Astrocyte (in vitro differentiated cells and primary cell): ENCODE results near the gene KRTAP9-7. TPM values are rescaled to one million over a fixed set of nuclear protein-coding genes. Genes with fewer than 3 reads are reported as not detected.

Experiments
- DNase-seq: peaks from one replicate; pipeline ENCODE4 v3.0.0-alpha.2; 2010; ENCODE audit warnings: low read depth
- FAIRE-seq: peaks from 2 replicates; lab custom pipeline; 2011; peaks lifted over from hg19 to GRCh38; lab: Jason Lieb, UNC
- H2AFZ ChIP-seq: 2 replicates; pipeline ENCODE4 v1.6.0; 2012; ENCODE audit warnings: low read depth, low read length, inconsistent platforms
- H3K27ac ChIP-seq: 2 replicates; pipeline ENCODE4 v1.5.1; 2011; ENCODE audit warnings: low read depth, low read length, inconsistent platforms
- H3K27me3 ChIP-seq: 2 replicates; pipeline ENCODE4 v1.6.0; 2011; ENCODE audit warnings: low read length, inconsistent platforms; ENCODE audit not compliant: insufficient read depth
- H3K36me3 ChIP-seq: 2 replicates; pipeline ENCODE4 v1.5.1; 2011; ENCODE audit warnings: low read length, inconsistent platforms; ENCODE audit not compliant: insufficient read depth
- H3K4me1 ChIP-seq: 2 replicates; pipeline ENCODE4 v1.5.1; 2011; ENCODE audit warnings: low read length, inconsistent platforms; ENCODE audit not compliant: insufficient read depth
- H3K4me2 ChIP-seq: 2 replicates; pipeline ENCODE4 v1.6.0; 2012; ENCODE audit warnings: low read length, inconsistent platforms
- H3K4me3 ChIP-seq: 2 replicates; pipeline ENCODE4 v1.5.1; 2011; ENCODE audit warnings: low read depth, mild to moderate bottlenecking, low read length, inconsistent platforms; ENCODE audit not compliant: insufficient read depth
- H3K79me2 ChIP-seq: 2 replicates; pipeline ENCODE4 v1.6.0; 2012; ENCODE audit warnings: mild to moderate bottlenecking, low read length, inconsistent platforms; ENCODE audit not compliant: insufficient read depth
- H3K9ac ChIP-seq: 2 replicates; pipeline ENCODE4 v1.6.0; 2012; ENCODE audit warnings: mild to moderate bottlenecking, low read length, inconsistent platforms
- H3K9me3 ChIP-seq: 2 replicates; pipeline ENCODE4 v1.5.1; 2012; ENCODE audit warnings: low read depth, mild to moderate bottlenecking, low read length, inconsistent platforms; ENCODE audit not compliant: insufficient read depth
- H4K20me1 ChIP-seq: 2 replicates; pipeline ENCODE4 v1.6.0; 2012; ENCODE audit warnings: low read length, inconsistent platforms; ENCODE audit not compliant: insufficient read depth
- H3K27ac Mint-ChIP-seq: one replicate; pipeline ENCODE4 v1.8.0; 2021; ENCODE audit warnings: mild to moderate bottlenecking, mixed read lengths; ENCODE audit not compliant: unreplicated experiment
- H3K27me3 Mint-ChIP-seq: one replicate; pipeline ENCODE4 v1.8.0; 2021; ENCODE audit warnings: low read depth, mixed read lengths; ENCODE audit not compliant: unreplicated experiment
- H3K36me3 Mint-ChIP-seq: one replicate; pipeline ENCODE4 v1.8.0; 2021; ENCODE audit warnings: low read depth, mixed read lengths; ENCODE audit not compliant: unreplicated experiment
- H3K4me1 Mint-ChIP-seq: one replicate; pipeline ENCODE4 v1.8.0; 2021; ENCODE audit warnings: low read depth, mixed read lengths; ENCODE audit not compliant: unreplicated experiment
- H3K4me3 Mint-ChIP-seq: one replicate; pipeline ENCODE4 v1.8.0; 2021; ENCODE audit warnings: mild to moderate bottlenecking, moderate library complexity, mixed read lengths; ENCODE audit not compliant: unreplicated experiment
- H3K9me3 Mint-ChIP-seq: one replicate; pipeline ENCODE4 v1.8.0; 2021; ENCODE audit warnings: mild to moderate bottlenecking, mixed read lengths; ENCODE audit not compliant: unreplicated experiment
- CTCF ChIP-seq: IDR thresholded peaks from 2 replicates; pipeline ENCODE4 v1.5.1; 2011; ENCODE audit warnings: low read depth, mild to moderate bottlenecking, inconsistent platforms, low read length, moderate library complexity; ENCODE audit not compliant: insufficient read depth
- EZH2 ChIP-seq: IDR thresholded peaks from 2 replicates; pipeline ENCODE4 v1.6.1; 2012; ENCODE audit warnings: mild to moderate bottlenecking, low read length, inconsistent platforms; ENCODE audit not compliant: insufficient read depth
- total RNA-seq: library from RNA; stranded (reverse); gene quantifications from 2 replicates; pipeline ENCODE4 v1.2.1, GENCODE V29; 2021

Gene KRTAP9-7
- total RNA-seq, 1 donor from 2014 or later, result not detected

GRCh38 chr17:41271858-41272257 lies 3.6 kb upstream of the KRTAP9-7 start:
- H3K4me2 ChIP-seq, result no peak overlapping the region
- no peak overlapping the region for H3K27ac ChIP-seq
- H3K4me3 Mint-ChIP-seq, result no peak overlapping the region
- H3K4me3 ChIP-seq, result no peak overlapping the region
- no peaks in the 10 kb centered on the region for H3K4me1 ChIP-seq
- H3K79me2 ChIP-seq, result no peaks in the 10 kb centered on the region
- H2AFZ ChIP-seq, result no peak overlapping the region
- no peak overlapping the region for H3K9ac ChIP-seq
- H3K9me3 ChIP-seq, result no peaks in the 10 kb centered on the region
- H3K36me3 ChIP-seq, result no peaks in the 10 kb centered on the region
- H4K20me1 ChIP-seq, result no peaks in the 10 kb centered on the region
- no peaks in the 10 kb centered on the region for H3K27me3 ChIP-seq
- no peak for DNase-seq
- H3K27ac Mint-ChIP-seq, result no peak overlapping the region
- peaks cover 7% of the 10 kb centered on the region for H3K27me3 Mint-ChIP-seq
- no peak for FAIRE-seq
- H3K4me1 Mint-ChIP-seq, result no peaks in the 10 kb centered on the region
- no peaks in the 10 kb centered on the region for H3K36me3 Mint-ChIP-seq
- TF ChIP-seq CTCF, result no peak
- no peak for TF ChIP-seq EZH2
- peaks cover 2% of the 10 kb centered on the region for H3K9me3 Mint-ChIP-seq

- peaks cover 2% of the 10 kb centered on the region for H3K9me3 Mint-ChIP-seq
- no peaks in the 10 kb centered on the region for H3K36me3 Mint-ChIP-seq
- FAIRE-seq (no peak), DNase-seq (no peak)
- H4K20me1 ChIP-seq, result no peaks in the 10 kb centered on the region
- peaks cover 7% of the 10 kb centered on the region for H3K27me3 Mint-ChIP-seq
- no peak overlapping the region for H3K27ac ChIP-seq
- H3K27me3 ChIP-seq, result no peaks in the 10 kb centered on the region
- no peaks in the 10 kb centered on the region for H3K9me3 ChIP-seq
- H3K27ac Mint-ChIP-seq, result no peak overlapping the region
- no peaks in the 10 kb centered on the region for H3K4me1 ChIP-seq
- no peak overlapping the region for H2AFZ ChIP-seq
- H3K79me2 ChIP-seq, result no peaks in the 10 kb centered on the region
- no peak overlapping the region for H3K4me2 ChIP-seq
- TF ChIP-seq CTCF, result no peak
- H3K4me3 ChIP-seq, result no peak overlapping the region
- no peaks in the 10 kb centered on the region for H3K36me3 ChIP-seq
- peaks cover 3% of the 10 kb centered on the region for H3K4me1 Mint-ChIP-seq
- H3K4me3 Mint-ChIP-seq, result no peak overlapping the region
- H3K9ac ChIP-seq, result no peak overlapping the region
These were observed 2.9 kb downstream of the KRTAP9-7 start for GRCh38 chr17:41278176-41278955.

- H4K20me1 ChIP-seq, result no peaks in the 10 kb centered on the region
- DNase-seq (peak; percentile 61), FAIRE-seq (no peak)
- H3K4me3 ChIP-seq, result no peak overlapping the region
- TF ChIP-seq EZH2 (no peak), CTCF (no peak)
- no peak overlapping the region for H3K27ac ChIP-seq
- Mint-ChIP-seq H3K36me3 (no peaks in the 10 kb centered on the region), H3K9me3 (no peaks in the 10 kb centered on the region), H3K27ac (no peak overlapping the region), H3K4me1 (peaks cover 17% of the 10 kb centered on the region), H3K4me3 (no peak overlapping the region), H3K27me3 (no peaks in the 10 kb centered on the region)
- no peak overlapping the region for H3K9ac ChIP-seq
- no peaks in the 10 kb centered on the region for H3K4me1 ChIP-seq
- no peak overlapping the region for H2AFZ ChIP-seq
- H3K4me2 ChIP-seq, result no peak overlapping the region
- H3K9me3 ChIP-seq, result no peaks in the 10 kb centered on the region
- no peaks in the 10 kb centered on the region for H3K36me3 ChIP-seq
- no peaks in the 10 kb centered on the region for H3K27me3 ChIP-seq
- no peaks in the 10 kb centered on the region for H3K79me2 ChIP-seq
These were observed 8.5 kb downstream of the KRTAP9-7 start for GRCh38 chr17:41284043-41284442.
